ENCODE data around the gene GULP1. TPM values are rescaled to one million over a fixed set of nuclear protein-coding genes. Genes with fewer than 3 reads are reported as not detected.
"Not testable (repeated sequence)": the region's sequence is repeated elsewhere in the genome, so short reads cannot be mapped to it uniquely, and the experiment has no call there.

The GULP1 gene
- total RNA-seq, 4 donors from 2014 or later, result 34.0 to 46.3 (median 38.0) TPM

GRCh38 chr2:188456114-188456909 lies 164.6 kb downstream of the GULP1 start:
- Histone ChIP-seq H3K4me1 (no peaks in the 10 kb centered on the region), H3K36me3 (no peaks in the 10 kb centered on the region), H3K9me3 (no peaks in the 10 kb centered on the region), H3K4me3 (replicated peaks in 1 of 3) (no peak overlapping the region), H3K27ac (no peak overlapping the region), H3K27me3 (no peaks in the 10 kb centered on the region)
- intact Hi-C loops (cut with DNase I), result no loop called here
- TF ChIP-seq CTCF (IDR thresholded peaks at IDR 0.05) (no peak), POLR2A (IDR thresholded peaks at IDR 0.05) (no peak)
- no peak for DNase-seq
- WGBS, 2 donors, result 83 to 94% methylated on average over 12 of the region's 12 CpGs

GRCh38 chr2:188459061-188459460 lies 167.4 kb downstream of the GULP1 start:
- DNase-seq, result no peak
- Histone ChIP-seq H3K4me3 (replicated peaks in 1 of 3) (no peak overlapping the region), H3K9me3 (no peaks in the 10 kb centered on the region), H3K36me3 (no peaks in the 10 kb centered on the region), H3K27me3 (no peaks in the 10 kb centered on the region), H3K4me1 (no peaks in the 10 kb centered on the region), H3K27ac (no peak overlapping the region)
- TF ChIP-seq CTCF (IDR thresholded peaks at IDR 0.05) (no peak), POLR2A (IDR thresholded peaks at IDR 0.05) (no peak)
- 94 to 98% methylated on average over 2 of the region's 2 CpGs for WGBS, 2 donors
- intact Hi-C loops (cut with DNase I), result no loop called here

- H3K4me1 ChIP-seq; intact Hi-C loops (cut with DNase I); H3K9me3 ChIP-seq; H3K4me3 ChIP-seq (replicated peaks in 1 of 3); H3K27me3 ChIP-seq; H3K27ac ChIP-seq; H3K36me3 ChIP-seq; DNase-seq: not testable (repeated sequence)
- WGBS, 2 donors, result 92 to 93% methylated on average over 3 of the region's 3 CpGs
Measured at GRCh38 chr2:188466078-188466477, 174.4 kb downstream of the GULP1 start.

GRCh38 chr2:188466761-188467160 lies 175.1 kb downstream of the GULP1 start:
- Histone ChIP-seq H3K4me1 (no peaks in the 10 kb centered on the region), H3K9me3 (no peaks in the 10 kb centered on the region), H3K27ac (no peak overlapping the region), H3K4me3 (replicated peaks in 1 of 3) (no peak overlapping the region), H3K36me3 (no peaks in the 10 kb centered on the region), H3K27me3 (no peaks in the 10 kb centered on the region)
- intact Hi-C loops (cut with DNase I), result no loop called here
- TF ChIP-seq CTCF (IDR thresholded peaks at IDR 0.05), result no peak
- no peak for TF ChIP-seq POLR2A (IDR thresholded peaks at IDR 0.05)
- no peak for DNase-seq
- 97 to 98% methylated on average over 1 of the region's 1 CpG for WGBS, 2 donors

- intact Hi-C loops (cut with DNase I), result no loop called here
- no peaks in the 10 kb centered on the region for H3K27me3 ChIP-seq
- TF ChIP-seq CTCF (IDR thresholded peaks at IDR 0.05) (no peak), POLR2A (IDR thresholded peaks at IDR 0.05) (no peak)
- DNase-seq, result no peak
- no peaks in the 10 kb centered on the region for H3K9me3 ChIP-seq
- H3K27ac ChIP-seq, result no peak overlapping the region
- peaks cover 0 to 7% of the 10 kb centered on the region in 2 donors for H3K4me1 ChIP-seq
- no peak overlapping the region for H3K4me3 ChIP-seq (replicated peaks in 1 of 3)
- no peaks in the 10 kb centered on the region for H3K36me3 ChIP-seq
- WGBS, 2 donors, result 94 to 97% methylated on average over 4 of the region's 4 CpGs
Measured at GRCh38 chr2:188471166-188471565, 179.5 kb downstream of the GULP1 start.
